K562 treated with DMSO at 1 percent for 4 hours (cell line): Measurements from ENCODE around the gene BASP1. TPM values are rescaled to one million over a fixed set of nuclear protein-coding genes. Genes with fewer than 3 reads are reported as not detected.

Source experiments
- total RNA-seq: library from RNA; unstranded; fragments of 300-600 nt; gene quantifications from 2 replicates; pipeline ENCODE4 v1.2.3, GENCODE V29; 2022; ENCODE audit not compliant: insufficient read depth

The BASP1 gene
- total RNA-seq = not detected in 2 replicates

DNA sequence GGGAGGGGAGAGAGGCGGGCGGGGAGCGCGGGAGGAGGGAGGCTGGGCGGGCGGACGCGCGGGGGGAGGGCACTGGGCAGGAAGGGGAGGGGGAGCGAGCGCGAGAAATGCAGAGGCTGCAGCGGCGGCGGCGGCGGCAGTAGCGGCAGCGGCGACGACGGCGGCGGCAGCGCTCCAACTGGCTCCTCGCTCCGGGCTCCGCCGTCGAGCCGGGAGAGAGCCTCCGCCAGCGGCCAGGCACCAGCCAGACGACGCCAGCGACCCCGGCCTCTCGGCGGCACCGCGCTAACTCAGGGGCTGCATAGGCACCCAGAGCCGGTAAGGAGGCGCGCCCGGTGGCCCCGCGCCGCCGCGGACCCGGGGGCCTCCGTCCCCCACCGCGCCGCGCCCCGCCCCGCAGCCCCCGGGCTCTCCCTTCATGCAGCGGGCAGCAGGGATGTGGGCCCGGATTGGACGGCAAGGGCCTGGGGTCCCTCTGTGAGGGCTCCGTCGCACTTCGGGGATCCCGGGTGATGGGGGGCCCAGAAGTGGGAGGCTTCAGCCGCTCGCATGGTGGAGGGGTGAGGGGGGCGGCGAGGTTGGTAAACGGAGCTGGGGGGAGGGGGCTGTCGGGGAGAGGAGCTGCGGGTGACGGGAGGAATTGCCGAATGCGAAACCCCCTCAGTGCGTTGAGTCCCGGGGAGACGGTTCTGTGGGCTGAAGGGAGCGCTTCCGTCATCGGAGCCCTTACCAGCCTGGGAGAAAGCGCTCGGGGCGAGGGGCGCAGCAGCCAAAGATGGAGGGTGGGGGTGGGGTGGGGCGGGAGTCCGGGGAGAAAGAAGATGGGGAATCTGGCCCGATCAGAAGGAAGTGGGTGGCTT is at the start of gene BASP1:
BASP1 (plus strand) TSS at position 139 of the 860 bp plus-strand sequence. CDS start 57,586 bp downstream, outside the sequence.

